Motor neuron (in vitro differentiated cells): ENCODE data around the gene DEK. TPM values are rescaled to one million over a fixed set of nuclear protein-coding genes. Genes with fewer than 3 reads are reported as not detected.
"Not testable (repeated sequence)": the region's sequence is repeated elsewhere in the genome, so short reads cannot be mapped to it uniquely, and the experiment has no call there.

Experiments
- ATAC-seq, 8 experiments: fragments of 200-7000 bp; cut with Tn5 transposase; replicated peaks in 6 of 8; 2 replicates each; pipeline ENCODE4 v1.8.0; 2021; ENCODE audit warnings: mild to moderate bottlenecking in 8 of 8, moderate library complexity in 8 of 8
- H3K27ac ChIP-seq, 2 donors: fragments of 250-450 bp; sonication (Bioruptor Pico); 2 replicates each; pipeline ENCODE4 v1.9.0; 2021; ENCODE audit warnings: antibody characterized with exemption in 2 of 2, mild to moderate bottlenecking in 2 of 2, moderate library complexity in 1 of 2
- H3K4me1 ChIP-seq, 2 donors: fragments of 250-450 bp; sonication (Bioruptor Pico); replicated peaks in 1 of 2; 2 replicates each; pipeline ENCODE4 v1.6.1; 2021; ENCODE audit warnings: antibody characterized with exemption in 2 of 2, mild to moderate bottlenecking in 2 of 2, moderate library complexity in 1 of 2
- H3K4me3 ChIP-seq, 5 donors: fragments of 250-450 bp; sonication (Bioruptor Pico); 2 replicates each; pipeline ENCODE4 v1.9.0; 2021; ENCODE audit warnings: antibody characterized with exemption in 5 of 5, mild to moderate bottlenecking in 5 of 5, moderate library complexity in 4 of 5
- WGBS, 10 experiments: fragments of 450-650 bp; shearing (Covaris generic); methylation state at CpG; one replicate each; pipeline ENCODE4 v1.0.0; 2022; 5-methylcytosine and 5-hydroxymethylcytosine counted together
- in situ Hi-C, 9 experiments: fragments of 400-800 bp; cut with MboI; loops; one replicate each; pipeline ENCODE4 v1.15.0; 2021; ENCODE audit warnings: low sequenced_read_pairs in 9 of 9, low pct_unique_long_range_greater_than_20kb in 2 of 9; ENCODE audit not compliant: unreplicated experiment in 9 of 9
- total RNA-seq, 8 experiments: library from RNA; unstranded; fragments of 300-600 nt; gene quantifications; 2 replicates each; pipeline versions ENCODE4 v1.2.3 to v1.2.4, GENCODE V29; 2022

DEK gene
- total RNA-seq = 100 to 1,000 TPM in 1 of 8 experiments, 10 to 100 TPM in 7; 23.6 to 156 (median 58.8) TPM

GRCh38 chr6:18264219-18264922, at the start of gene DEK:
Gene DEK (minus strand): TSS chr6:18264530. CDS start chr6:18263987, 543 bp downstream.
- H3K27ac ChIP-seq = peak within 1 kb of the TSS; percentile 96 to 97
- peak within 1 kb of the TSS; percentile 85 to 99 (median 94) for H3K4me3 ChIP-seq
- WGBS, 10 experiments = 0% methylated on average over 7 of the region's 113 CpGs; no CpG with 5 or more reads in 9 of the 10 experiments
- in situ Hi-C loops = no loop called here
- peak; percentile 73 to 96 (median 95) for ATAC-seq
- peaks cover 0 to 13% of the 10 kb centered on the region in 2 donors for H3K4me1 ChIP-seq

- ATAC-seq = no peak
These were observed 48.0 kb upstream of the DEK start for GRCh38 chr6:18312368-18312767.

GRCh38 chr6:18310010-18310409, 45.7 kb upstream of the DEK start:
- not testable (repeated sequence) for H3K4me1 ChIP-seq, H3K27ac ChIP-seq, H3K4me3 ChIP-seq, ATAC-seq
- WGBS, 10 experiments = 60 to 93% (median 86%) methylated on average over 2 to 5 of the region's 8 CpGs; no CpG with 5 or more reads in 3 of the 10 experiments
- in situ Hi-C loops = loop anchor here in 4 of 9 experiments (25.0 kb wide), 2 partner anchors 202 to 1148 kb away; no protein-coding TSS in a partner anchor

More at GRCh38 chr6:18312368-18312767, 48.0 kb upstream of the DEK start:
- no peaks in the 10 kb centered on the region for H3K4me1 ChIP-seq
- in situ Hi-C loops = loop anchor here in 4 of 9 experiments (25.0 kb wide), 2 partner anchors 200 to 1150 kb away; no protein-coding TSS in a partner anchor
- no peak overlapping the region for H3K27ac ChIP-seq
- H3K4me3 ChIP-seq = no peak overlapping the region

- peaks cover 0 to 4% of the 10 kb centered on the region in 2 donors for H3K4me1 ChIP-seq
- H3K4me3 ChIP-seq = no peak overlapping the region
- in situ Hi-C loops = loop anchor here in 4 of 9 experiments (25.0 kb wide), 2 partner anchors 203 to 1147 kb away; no protein-coding TSS in a partner anchor
- no peak overlapping the region for H3K27ac ChIP-seq
- no peak for ATAC-seq
- 55 to 100% (median 85%) methylated on average over 1 to 3 of the region's 5 CpGs for WGBS, 10 experiments
These were observed 44.7 kb upstream of the DEK start for GRCh38 chr6:18309046-18309445.

GRCh38 chr6:18308070-18308735, 43.9 kb upstream of the DEK start:
- Histone ChIP-seq H3K4me3 (no peak overlapping the region), H3K4me1 (peaks cover 0 to 4% of the 10 kb centered on the region in 2 donors), H3K27ac (no peak overlapping the region)
- WGBS, 10 experiments = 51 to 100% (median 88%) methylated on average over 1 to 3 of the region's 4 CpGs; no CpG with 5 or more reads in 2 of the 10 experiments
- ATAC-seq = no peak
- in situ Hi-C loops = loop anchor here in 4 of 9 experiments (25.0 kb wide), 2 partner anchors 204 to 1146 kb away; no protein-coding TSS in a partner anchor

- WGBS, 10 experiments = 40 to 76% methylated on average over 1 to 2 of the region's 2 CpGs; no CpG with 5 or more reads in 8 of the 10 experiments
- no peak overlapping the region for H3K4me3 ChIP-seq
These were observed 42.6 kb upstream of the DEK start for GRCh38 chr6:18306977-18307376.

GRCh38 chr6:18302561-18303439, 38.5 kb upstream of the DEK start:
- in situ Hi-C loops = loop anchor here in 4 of 9 experiments (25.0 kb wide), 2 partner anchors 210 to 1140 kb away; no protein-coding TSS in a partner anchor
- H3K4me3 ChIP-seq = no peak overlapping the region
- peak in 1 of 8 experiments; percentile 68 for ATAC-seq
- H3K4me1 ChIP-seq = peaks cover 0 to 4% of the 10 kb centered on the region in 2 donors
- WGBS, 10 experiments = 40 to 100% (median 80%) methylated on average over 1 to 8 of the region's 8 CpGs
- no peak overlapping the region for H3K27ac ChIP-seq

More at GRCh38 chr6:18306977-18307376, 42.6 kb upstream of the DEK start:
- peak in 3 of 8 experiments; percentile 26 to 75 (median 51) for ATAC-seq
- in situ Hi-C loops = loop anchor here in 4 of 9 experiments (25.0 kb wide), 2 partner anchors 205 to 1145 kb away; no protein-coding TSS in a partner anchor
- Histone ChIP-seq H3K27ac (no peak overlapping the region), H3K4me1 (peaks cover 0 to 4% of the 10 kb centered on the region in 2 donors)

- no peak overlapping the region for H3K4me3 ChIP-seq
- peak in 5 of 8 experiments; percentile 16 to 80 (median 31) for ATAC-seq
- H3K4me1 ChIP-seq = no peaks in the 10 kb centered on the region
- in situ Hi-C loops = no loop called here
- 25 to 84% (median 63%) methylated on average over 1 to 6 of the region's 6 CpGs; no CpG with 5 or more reads in 1 of the 10 experiments for WGBS, 10 experiments
- no peak overlapping the region for H3K27ac ChIP-seq
These were observed 29.0 kb upstream of the DEK start for GRCh38 chr6:18293076-18293904.

- Histone ChIP-seq H3K27ac (no peak overlapping the region), H3K4me1 (no peaks in the 10 kb centered on the region), H3K4me3 (no peak overlapping the region)
- in situ Hi-C loops = no loop called here
- no peak for ATAC-seq
- 58 to 100% (median 81%) methylated on average over 1 to 4 of the region's 4 CpGs; no CpG with 5 or more reads in 1 of the 10 experiments for WGBS, 10 experiments
These were observed 25.0 kb upstream of the DEK start for GRCh38 chr6:18289283-18289682.

GRCh38 chr6:18284261-18284660, 19.9 kb upstream of the DEK start:
- H3K4me1 ChIP-seq = no peaks in the 10 kb centered on the region
- in situ Hi-C loops = no loop called here
- 57 to 85% (median 82%) methylated on average over 1 to 2 of the region's 2 CpGs; no CpG with 5 or more reads in 4 of the 10 experiments for WGBS, 10 experiments
- H3K4me3 ChIP-seq = no peak overlapping the region
- no peak for ATAC-seq
- H3K27ac ChIP-seq = no peak overlapping the region

GRCh38 chr6:18281564-18281963, 17.2 kb upstream of the DEK start:
- 43 to 96% (median 85%) methylated on average over 1 to 4 of the region's 4 CpGs for whole genome bisulfite sequencing, 10 experiments

More at GRCh38 chr6:18281564-18281963, 17.2 kb upstream of the DEK start:
- no peaks in the 10 kb centered on the region for H3K4me1 ChIP-seq
- no peak overlapping the region for H3K27ac ChIP-seq
- in situ Hi-C loops = no loop called here
- no peak for ATAC-seq
- H3K4me3 ChIP-seq = no peak overlapping the region
